Suprapubic skin (tissue), 4 donors: ENCODE data around the gene IRF4. TPM values are rescaled to one million over a fixed set of nuclear protein-coding genes. Genes with fewer than 3 reads are reported as not detected.

ENCODE experiments used
- DNase-seq, 2 donors: peaks; one replicate each; pipeline ENCODE4 v3.0.0-alpha.2; 2019; ENCODE audit warnings: low spot score in 2 of 2
- H3K27ac ChIP-seq: fragments of 200-600 bp; sonication (generic); one replicate; pipeline ENCODE4 v1.5.1; 2019
- H3K27me3 ChIP-seq: fragments of 200-600 bp; sonication (generic); one replicate; pipeline ENCODE4 v1.5.1; 2019
- H3K36me3 ChIP-seq: fragments of 200-600 bp; sonication (generic); one replicate; pipeline ENCODE4 v1.5.1; 2019
- H3K4me1 ChIP-seq: fragments of 200-600 bp; sonication (generic); one replicate; pipeline ENCODE4 v1.5.1; 2019
- H3K4me3 ChIP-seq: fragments of 200-600 bp; sonication (generic); one replicate; pipeline ENCODE4 v1.5.1; 2019; ENCODE audit warnings: mild to moderate bottlenecking
- H3K9me3 ChIP-seq: fragments of 200-600 bp; sonication (generic); one replicate; pipeline ENCODE4 v1.5.1; 2019
- EP300 ChIP-seq: sonication (generic); formaldehyde crosslinking; IDR thresholded peaks from one replicate; pipeline ENCODE4 v1.6.1; 2017; ENCODE audit warnings: antibody characterized with exemption
- POLR2A ChIP-seq, 2 donors: fragments of 450-650 bp; IDR thresholded peaks; one replicate each; pipeline ENCODE4 v1.6.1; 2017; ENCODE audit warnings: antibody characterized with exemption in 2 of 2, mild to moderate bottlenecking in 2 of 2, moderate library complexity in 2 of 2
- POLR2AphosphoS5 ChIP-seq, 3 donors: sonication (generic); formaldehyde crosslinking; IDR thresholded peaks; one replicate each; pipeline ENCODE4 v1.6.1; 2017; ENCODE audit warnings: antibody characterized with exemption in 3 of 3
- WGBS: methylation state at CpG from one replicate; pipeline ENCODE4 v1.1.5; 2018; 5-methylcytosine and 5-hydroxymethylcytosine counted together
- total RNA-seq, 4 donors: library from RNA; depleted of rRNA; stranded (reverse); fragments of >200 nt; gene quantifications; one replicate each; pipeline ENCODE4 v1.1.0, GENCODE V29; 2016
- TF ChIP-seq, protein P1 (sequence below), 2 donors: fragments of 200-600 bp in 1 of 2; fragments of 450-650 bp in 1 of 2; sonication (generic) in 1 of 2; IDR thresholded peaks; one replicate each; pipeline ENCODE4 v1.5.1; 2016 to 2019; ENCODE audit warnings: antibody characterized with exemption in 2 of 2, mild to moderate bottlenecking in 1 of 2, moderate library complexity in 1 of 2

Gene IRF4
- total RNA-seq, 4 donors from 2014 or later, result 17.3 to 22.8 (median 20.4) TPM

DNA sequence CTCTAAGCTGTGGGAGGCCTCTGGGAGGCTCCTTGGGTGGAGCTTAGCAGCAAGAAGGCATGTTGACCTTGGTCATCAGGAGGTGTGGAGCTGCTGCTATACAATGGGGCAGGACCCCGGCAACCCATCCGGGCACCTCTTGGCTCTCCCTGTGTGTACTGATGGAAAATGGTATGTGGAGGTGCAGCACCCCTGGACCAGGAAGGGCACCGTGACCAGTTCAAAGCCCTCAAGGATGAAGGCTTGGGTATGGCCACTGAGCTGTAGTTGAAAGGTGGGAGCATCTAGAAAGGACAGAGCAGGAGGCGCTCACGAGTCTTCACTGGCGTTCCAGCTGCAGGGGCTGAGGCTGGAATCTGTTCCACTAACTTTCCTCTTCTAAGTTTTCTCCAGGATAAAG, 6.7 kb upstream of the IRF4 start:
- WGBS, result 83% methylated on average over 5 of the region's 6 CpGs
- Histone ChIP-seq H3K4me3 (no peak overlapping the region), H3K9me3 (no peaks in the 10 kb centered on the region), H3K27ac (no peak overlapping the region), H3K4me1 (no peaks in the 10 kb centered on the region), H3K27me3 (peaks cover 76% of the 10 kb centered on the region), H3K36me3 (no peaks in the 10 kb centered on the region)
- no peak for DNase-seq
- TF ChIP-seq POLR2AphosphoS5 (IDR thresholded peaks at IDR 0.05), result no peak
- TF ChIP-seq, protein P1, sequence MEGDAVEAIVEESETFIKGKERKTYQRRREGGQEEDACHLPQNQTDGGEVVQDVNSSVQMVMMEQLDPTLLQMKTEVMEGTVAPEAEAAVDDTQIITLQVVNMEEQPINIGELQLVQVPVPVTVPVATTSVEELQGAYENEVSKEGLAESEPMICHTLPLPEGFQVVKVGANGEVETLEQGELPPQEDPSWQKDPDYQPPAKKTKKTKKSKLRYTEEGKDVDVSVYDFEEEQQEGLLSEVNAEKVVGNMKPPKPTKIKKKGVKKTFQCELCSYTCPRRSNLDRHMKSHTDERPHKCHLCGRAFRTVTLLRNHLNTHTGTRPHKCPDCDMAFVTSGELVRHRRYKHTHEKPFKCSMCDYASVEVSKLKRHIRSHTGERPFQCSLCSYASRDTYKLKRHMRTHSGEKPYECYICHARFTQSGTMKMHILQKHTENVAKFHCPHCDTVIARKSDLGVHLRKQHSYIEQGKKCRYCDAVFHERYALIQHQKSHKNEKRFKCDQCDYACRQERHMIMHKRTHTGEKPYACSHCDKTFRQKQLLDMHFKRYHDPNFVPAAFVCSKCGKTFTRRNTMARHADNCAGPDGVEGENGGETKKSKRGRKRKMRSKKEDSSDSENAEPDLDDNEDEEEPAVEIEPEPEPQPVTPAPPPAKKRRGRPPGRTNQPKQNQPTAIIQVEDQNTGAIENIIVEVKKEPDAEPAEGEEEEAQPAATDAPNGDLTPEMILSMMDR (IDR thresholded peaks at IDR 0.05), result no peak
- TF ChIP-seq POLR2A (IDR thresholded peaks at IDR 0.05), result no peak
- no peak for TF ChIP-seq EP300

DNA sequence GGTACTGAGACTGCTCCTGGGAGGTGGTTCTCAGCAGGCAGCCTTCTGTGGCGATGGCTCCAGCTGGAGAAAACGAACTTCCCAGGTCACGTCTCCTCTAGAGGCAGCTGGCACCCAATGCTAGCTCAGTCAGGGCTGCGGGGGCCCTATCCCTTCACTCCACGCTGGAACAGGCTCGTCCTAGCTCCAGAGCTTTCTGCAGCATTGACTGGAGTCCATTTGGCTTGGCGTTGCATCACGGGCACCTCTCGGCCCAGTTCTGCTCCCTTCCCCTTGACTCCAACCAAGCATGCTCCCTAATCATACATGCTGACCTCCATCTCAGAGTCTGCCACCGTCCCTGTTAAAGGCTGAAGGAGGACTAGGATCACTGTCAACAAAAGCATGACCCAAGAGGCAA, 5.9 kb upstream of the IRF4 start:
- WGBS, result 91% methylated on average over 7 of the region's 10 CpGs
- H3K36me3 ChIP-seq, result no peaks in the 10 kb centered on the region
- DNase-seq, result no peak
- no peaks in the 10 kb centered on the region for H3K9me3 ChIP-seq
- H3K27me3 ChIP-seq, result peaks cover 75% of the 10 kb centered on the region
- H3K4me1 ChIP-seq, result no peaks in the 10 kb centered on the region
- no peak overlapping the region for H3K27ac ChIP-seq
- no peak overlapping the region for H3K4me3 ChIP-seq
- no peak for TF ChIP-seq POLR2AphosphoS5 (IDR thresholded peaks at IDR 0.05)

DNA sequence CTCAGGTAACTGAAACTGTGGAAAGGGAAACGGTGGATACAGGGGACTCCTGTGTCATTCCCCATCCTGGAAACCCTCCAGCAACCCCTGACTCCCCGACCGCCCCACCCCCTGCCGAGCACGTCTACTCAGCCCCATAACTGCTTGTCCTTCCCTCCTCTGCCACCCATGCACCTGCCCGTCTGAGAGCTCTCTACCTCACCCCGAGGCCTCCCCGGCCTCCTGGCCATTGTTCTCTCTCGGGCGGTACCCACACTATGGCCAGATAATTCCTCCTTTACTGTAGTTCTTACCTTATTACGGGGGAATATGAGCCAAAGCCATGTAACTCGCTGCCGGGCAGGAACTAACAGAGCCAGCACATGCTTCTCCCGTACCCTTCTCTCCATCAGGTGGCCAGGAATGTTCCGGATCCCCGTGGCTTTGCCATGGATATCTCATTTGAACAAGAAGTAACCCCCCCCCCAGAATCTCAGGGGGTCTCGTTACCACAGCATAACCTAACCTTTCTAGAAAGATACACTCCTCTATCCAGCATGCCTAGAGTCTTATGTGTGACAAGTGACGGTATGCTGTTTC, 4.8 kb upstream of the IRF4 start:
- peak in 1 of 2 donors; percentile 53 for DNase-seq
- Histone ChIP-seq H3K27ac (no peak overlapping the region), H3K27me3 (peaks cover 82% of the 10 kb centered on the region), H3K36me3 (no peaks in the 10 kb centered on the region), H3K4me1 (peaks cover 11% of the 10 kb centered on the region), H3K4me3 (no peak overlapping the region), H3K9me3 (no peaks in the 10 kb centered on the region)
- WGBS, result 84% methylated on average over 18 of the region's 18 CpGs
- TF ChIP-seq POLR2A (IDR thresholded peaks at IDR 0.05), result no peak
- TF ChIP-seq EP300, result no peak
- TF ChIP-seq, protein P1 (IDR thresholded peaks at IDR 0.05), result no peak
- TF ChIP-seq POLR2AphosphoS5 (IDR thresholded peaks at IDR 0.05), result no peak

DNA sequence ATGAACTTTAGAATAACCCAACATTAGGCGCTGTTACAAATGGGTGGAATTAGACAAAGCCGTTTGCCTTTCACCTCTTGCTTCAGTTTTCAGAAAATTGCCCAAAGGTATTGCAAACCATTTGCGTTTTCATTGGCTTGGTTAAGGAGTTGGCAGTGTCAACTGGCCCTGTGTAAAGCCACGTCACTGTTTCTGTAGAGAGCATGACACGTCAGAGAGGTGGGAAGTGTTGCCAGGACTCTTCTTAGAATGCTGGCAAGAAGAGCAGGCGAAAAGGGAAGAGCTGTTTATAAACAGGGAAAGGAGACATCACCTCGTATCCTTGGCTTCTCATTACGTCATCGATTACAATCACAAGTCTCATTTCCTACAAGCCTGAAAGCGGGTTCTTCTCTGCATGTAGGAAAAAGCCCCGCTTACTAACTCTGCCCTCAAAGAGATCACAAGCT, 4.2 kb upstream of the IRF4 start:
- Histone ChIP-seq H3K4me3 (no peak overlapping the region), H3K27me3 (peaks cover 84% of the 10 kb centered on the region), H3K36me3 (no peaks in the 10 kb centered on the region), H3K27ac (no peak overlapping the region), H3K9me3 (no peaks in the 10 kb centered on the region), H3K4me1 (peaks cover 16% of the 10 kb centered on the region)
- DNase-seq, result no peak
- 39% methylated on average over 11 of the region's 11 CpGs for WGBS
- TF ChIP-seq POLR2AphosphoS5 (IDR thresholded peaks at IDR 0.05) (no peak), POLR2A (IDR thresholded peaks at IDR 0.05) (no peak), EP300 (no peak)
- TF ChIP-seq, protein P1 (IDR thresholded peaks at IDR 0.05), result no peak

DNA sequence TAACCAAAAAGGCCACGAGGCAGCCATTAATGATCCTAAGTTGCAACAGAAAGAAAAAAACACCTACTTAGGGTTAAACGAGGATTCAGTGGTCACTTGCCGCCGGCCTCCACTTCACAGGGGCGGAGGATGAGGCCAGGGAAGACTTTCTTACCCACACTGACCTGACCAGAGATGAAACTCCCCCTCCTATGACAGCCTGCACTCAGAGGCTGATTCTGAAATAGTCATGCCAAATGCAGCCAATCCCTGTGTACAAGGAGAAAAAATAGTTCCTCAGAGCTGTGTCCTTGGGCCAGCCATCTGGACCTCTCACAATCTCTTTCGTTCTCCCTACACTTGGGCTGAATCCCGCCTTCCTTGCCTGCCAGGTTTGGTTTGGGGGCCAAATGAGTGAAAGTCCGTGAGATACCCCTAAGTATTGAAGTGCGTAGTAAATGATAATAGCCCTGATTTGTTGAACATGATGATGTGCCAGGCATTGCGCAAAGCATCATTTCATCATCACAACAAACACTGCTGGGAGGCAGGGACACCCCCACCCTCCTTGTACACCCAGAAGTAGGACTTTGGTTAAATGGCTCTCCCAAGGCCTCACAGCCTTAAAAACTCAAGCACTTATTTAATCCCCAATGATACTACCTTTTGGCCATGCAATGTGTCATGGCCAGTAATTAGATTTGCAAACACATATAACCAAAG, 3.2 kb upstream of the IRF4 start:
- no peaks in the 10 kb centered on the region for H3K36me3 ChIP-seq
- WGBS, result 84% methylated on average over 10 of the region's 10 CpGs
- DNase-seq, result peak in 1 of 2 donors; percentile 59
- H3K4me3 ChIP-seq, result no peak overlapping the region
- no peaks in the 10 kb centered on the region for H3K9me3 ChIP-seq
- H3K27ac ChIP-seq, result no peak overlapping the region
- TF ChIP-seq EP300, result no peak
- TF ChIP-seq, protein P1 (IDR thresholded peaks at IDR 0.05), result no peak
- no peak for TF ChIP-seq POLR2AphosphoS5 (IDR thresholded peaks at IDR 0.05)
- no peak for TF ChIP-seq POLR2A (IDR thresholded peaks at IDR 0.05)
- peaks cover 87% of the 10 kb centered on the region for H3K27me3 ChIP-seq
- peaks cover 26% of the 10 kb centered on the region for H3K4me1 ChIP-seq
